Fibroblast of mammary gland (primary cell): ENCODE data around the gene CEP20.
A peak's percentile ranks its signal among the peaks of the same experiment; 100 is the strongest.

Experiments used
- DNase-seq: peaks from one replicate; pipeline ENCODE4 v3.0.0-alpha.2; 2010; ENCODE audit warnings: low read depth
- H3K4me3 ChIP-seq: 2 replicates; pipeline ENCODE4 v1.5.1; 2011; ENCODE audit warnings: low read depth, mild to moderate bottlenecking, low read length, moderate library complexity; ENCODE audit not compliant: control insufficient read depth
- CTCF ChIP-seq: conservative IDR thresholded peaks from 2 replicates; pipeline ENCODE4 v1.5.1; 2011; ENCODE audit warnings: low read depth, low read length, inconsistent platforms; ENCODE audit not compliant: control insufficient read depth, insufficient read depth

Gene CEP20

GRCh38 chr16:15899538-15900100 lies 11.2 kb upstream of the CEP20 start:
- peak; percentile 91 for DNase-seq
- H3K4me3 ChIP-seq, result no peak overlapping the region
- TF ChIP-seq CTCF, result no peak

GRCh38 chr16:15898654-15899053 lies 10.3 kb upstream of the CEP20 start:
- no peak overlapping the region for H3K4me3 ChIP-seq
- TF ChIP-seq CTCF, result no peak
- DNase-seq, result no peak

GRCh38 chr16:15897834-15898254 lies 9.4 kb upstream of the CEP20 start:
- no peak overlapping the region for H3K4me3 ChIP-seq
- DNase-seq, result peak; percentile 82
- TF ChIP-seq CTCF, result no peak

- H3K4me3 ChIP-seq, result no peak overlapping the region
- no peak for DNase-seq
- TF ChIP-seq CTCF, result no peak
Observed at GRCh38 chr16:15897121-15897780, 8.8 kb upstream of the CEP20 start.

- TF ChIP-seq CTCF, result no peak
- DNase-seq, result no peak
- no peak overlapping the region for H3K4me3 ChIP-seq
Observed at GRCh38 chr16:15894571-15895374, 6.4 kb upstream of the CEP20 start.

GRCh38 chr16:15891508-15891907 lies 3.1 kb upstream of the CEP20 start:
- no peak for TF ChIP-seq CTCF
- H3K4me3 ChIP-seq, result no peak overlapping the region
- DNase-seq, result no peak
